GM12872 (cell line): ENCODE data around the gene JSRP1.
A peak's percentile ranks its signal among the peaks of the same experiment; 100 is the strongest.

ENCODE experiments used
- CTCF ChIP-seq: IDR thresholded peaks from 3 replicates; pipeline ENCODE4 v1.5.1; 2011; ENCODE audit warnings: low read depth, mild to moderate bottlenecking, low read length, moderate library complexity; ENCODE audit not compliant: insufficient read depth

The JSRP1 gene

GRCh38 chr19:2266183-2266993 lies 10.2 kb upstream of the JSRP1 start:
- no peak for TF ChIP-seq CTCF

- peak; percentile 76 for TF ChIP-seq CTCF
Measured at GRCh38 chr19:2261438-2262172, 5.4 kb upstream of the JSRP1 start.

GRCh38 chr19:2260341-2260805 lies 4.2 kb upstream of the JSRP1 start:
- no peak for TF ChIP-seq CTCF

- TF ChIP-seq CTCF: no peak
Measured at GRCh38 chr19:2259336-2259735, 3.1 kb upstream of the JSRP1 start.

- no peak for TF ChIP-seq CTCF
Measured at GRCh38 chr19:2255112-2255845, 938 bp downstream of the JSRP1 start.

- no peak for TF ChIP-seq CTCF
Measured at GRCh38 chr19:2254064-2254872, 1.9 kb downstream of the JSRP1 start.
